Measurements from ENCODE around the gene FPGS. TPM values are rescaled to one million over a fixed set of nuclear protein-coding genes. Genes with fewer than 3 reads are reported as not detected.
"Not testable (repeated sequence)": the region's sequence is repeated elsewhere in the genome, so short reads cannot be mapped to it uniquely, and the experiment has no call there.

Gene FPGS
- total RNA-seq, 1 donor from 2014 or later = 50.8 TPM

DNA sequence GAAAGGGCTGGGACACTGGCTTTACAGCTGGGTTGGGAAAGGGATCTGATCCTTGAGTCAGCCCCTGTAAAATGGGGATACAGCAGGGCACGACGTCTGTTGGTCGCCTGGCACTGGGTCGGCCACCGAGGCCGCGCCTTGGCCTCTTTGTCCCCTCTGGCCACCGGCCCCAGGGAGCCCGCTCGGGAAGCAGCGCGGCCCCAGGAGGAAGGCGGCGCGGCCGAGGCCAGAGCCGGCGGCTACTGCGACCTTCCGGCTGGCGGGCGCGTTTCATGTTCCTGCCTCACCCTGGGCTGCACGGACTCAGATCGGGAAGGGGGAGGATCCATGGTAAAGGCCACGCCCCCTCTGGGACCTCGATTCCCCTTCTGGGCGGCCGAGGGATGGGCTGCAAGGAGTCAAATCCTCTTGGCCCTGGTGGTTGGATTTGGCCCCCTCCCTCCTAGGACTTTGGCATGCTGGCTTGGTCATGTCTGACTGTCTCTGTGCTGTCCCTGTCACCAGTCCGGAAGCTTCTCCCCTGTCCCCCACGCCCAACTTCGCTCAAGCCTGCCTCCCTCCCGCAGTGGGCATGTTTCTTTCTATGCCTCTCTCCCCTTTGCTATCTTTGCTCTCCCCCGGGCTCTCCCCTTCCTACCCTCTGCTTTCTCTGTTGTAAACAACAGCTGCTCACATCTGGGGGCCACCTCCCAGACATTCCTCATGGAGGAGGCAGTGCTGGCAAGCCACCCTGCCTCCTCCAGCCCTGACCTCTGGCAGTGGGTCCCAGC, 25.8 kb downstream of the FPGS start:
- peak overlapping the region; percentile 68 for H3K27ac Mint-ChIP-seq (ENCODE audit: unreplicated experiment)
- H3K36me3 Mint-ChIP-seq (ENCODE audit: low read depth) = peaks cover 5% of the 10 kb centered on the region
- no peaks in the 10 kb centered on the region for H3K9me3 Mint-ChIP-seq (ENCODE audit: low read depth)
- peak overlapping the region; percentile 38 for H3K4me3 Mint-ChIP-seq (ENCODE audit: unreplicated experiment)
- H3K4me1 Mint-ChIP-seq (ENCODE audit: low read depth) = peaks cover 31% of the 10 kb centered on the region
- no peak for DNase-seq (ENCODE audit: low spot score)
- TF ChIP-seq, protein P1, sequence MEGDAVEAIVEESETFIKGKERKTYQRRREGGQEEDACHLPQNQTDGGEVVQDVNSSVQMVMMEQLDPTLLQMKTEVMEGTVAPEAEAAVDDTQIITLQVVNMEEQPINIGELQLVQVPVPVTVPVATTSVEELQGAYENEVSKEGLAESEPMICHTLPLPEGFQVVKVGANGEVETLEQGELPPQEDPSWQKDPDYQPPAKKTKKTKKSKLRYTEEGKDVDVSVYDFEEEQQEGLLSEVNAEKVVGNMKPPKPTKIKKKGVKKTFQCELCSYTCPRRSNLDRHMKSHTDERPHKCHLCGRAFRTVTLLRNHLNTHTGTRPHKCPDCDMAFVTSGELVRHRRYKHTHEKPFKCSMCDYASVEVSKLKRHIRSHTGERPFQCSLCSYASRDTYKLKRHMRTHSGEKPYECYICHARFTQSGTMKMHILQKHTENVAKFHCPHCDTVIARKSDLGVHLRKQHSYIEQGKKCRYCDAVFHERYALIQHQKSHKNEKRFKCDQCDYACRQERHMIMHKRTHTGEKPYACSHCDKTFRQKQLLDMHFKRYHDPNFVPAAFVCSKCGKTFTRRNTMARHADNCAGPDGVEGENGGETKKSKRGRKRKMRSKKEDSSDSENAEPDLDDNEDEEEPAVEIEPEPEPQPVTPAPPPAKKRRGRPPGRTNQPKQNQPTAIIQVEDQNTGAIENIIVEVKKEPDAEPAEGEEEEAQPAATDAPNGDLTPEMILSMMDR (IDR thresholded peaks at IDR 0.05) = no peak
- H3K27me3 Mint-ChIP-seq (ENCODE audit: low read depth) = no peaks in the 10 kb centered on the region

DNA sequence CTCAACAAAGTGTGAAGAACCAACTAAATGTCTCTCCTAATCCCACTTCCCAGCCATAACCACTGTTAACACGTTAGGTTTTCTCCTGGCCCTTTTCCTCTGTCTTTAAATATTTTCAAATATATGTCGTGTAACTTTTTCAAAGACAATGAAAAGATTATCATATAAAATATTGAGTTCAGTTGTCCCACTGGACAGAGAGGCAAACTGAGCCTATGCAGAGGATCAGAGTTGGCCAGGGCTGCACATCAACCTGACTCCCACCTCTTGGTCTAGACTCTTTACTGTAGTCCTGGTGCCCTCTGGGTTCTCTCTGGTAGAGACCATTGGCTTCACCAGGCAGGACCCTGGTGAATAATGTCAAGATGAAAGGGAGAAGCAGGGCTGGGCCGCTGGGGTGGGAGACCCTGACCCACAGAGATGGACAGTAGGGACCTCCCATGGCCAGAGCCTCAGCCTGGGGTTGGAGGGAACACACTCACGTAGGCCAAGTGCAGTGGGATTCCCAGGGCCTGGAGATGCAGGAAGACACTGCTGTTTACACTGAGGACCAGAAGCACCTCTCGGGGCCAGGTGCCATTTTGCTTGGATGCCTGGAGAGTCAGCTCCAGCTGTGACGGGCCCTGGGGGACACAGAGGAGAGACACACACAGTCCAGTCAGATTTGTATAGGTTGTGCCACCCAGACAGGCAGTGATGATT, 26.7 kb downstream of the FPGS start:
- H3K9me3 Mint-ChIP-seq (ENCODE audit: low read depth) = no peaks in the 10 kb centered on the region
- no peak overlapping the region for H3K4me3 Mint-ChIP-seq (ENCODE audit: unreplicated experiment)
- TF ChIP-seq, protein P1 (IDR thresholded peaks at IDR 0.05) = no peak
- peaks cover 34% of the 10 kb centered on the region for H3K4me1 Mint-ChIP-seq (ENCODE audit: low read depth)
- H3K27me3 Mint-ChIP-seq (ENCODE audit: low read depth) = no peaks in the 10 kb centered on the region
- DNase-seq (ENCODE audit: low spot score) = no peak
- peaks cover 2% of the 10 kb centered on the region for H3K36me3 Mint-ChIP-seq (ENCODE audit: low read depth)
- H3K27ac Mint-ChIP-seq (ENCODE audit: unreplicated experiment) = no peak overlapping the region

DNA sequence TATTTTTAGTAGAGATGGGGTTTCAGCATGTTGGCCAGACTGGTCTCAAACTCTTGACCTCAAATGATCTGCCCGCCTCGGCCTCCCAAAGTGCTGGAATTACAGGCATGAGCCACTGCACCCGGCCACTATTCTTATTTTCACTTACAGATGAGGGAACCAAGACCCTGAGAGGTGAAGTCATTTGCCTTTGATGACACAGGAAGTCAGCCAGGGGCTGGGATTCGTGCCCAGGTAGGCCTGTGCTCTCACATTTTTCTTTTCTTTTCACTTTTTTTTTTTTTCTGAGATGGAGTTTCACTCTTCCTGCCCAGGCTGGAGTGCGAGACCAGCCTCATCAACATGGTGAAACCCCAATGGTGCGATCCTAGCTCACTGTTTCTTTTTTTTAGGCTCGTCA, 29.6 kb downstream of the FPGS start:
- H3K27ac Mint-ChIP-seq (ENCODE audit: unreplicated experiment) = peak overlapping the region; percentile 80
- DNase-seq (ENCODE audit: low spot score) = no peak
- no peaks in the 10 kb centered on the region for H3K36me3 Mint-ChIP-seq (ENCODE audit: low read depth)
- TF ChIP-seq, protein P1 (IDR thresholded peaks at IDR 0.05) = no peak
- H3K4me3 Mint-ChIP-seq (ENCODE audit: unreplicated experiment) = no peak overlapping the region
- peaks cover 52% of the 10 kb centered on the region for H3K4me1 Mint-ChIP-seq (ENCODE audit: low read depth)
- H3K27me3 Mint-ChIP-seq (ENCODE audit: low read depth) = no peaks in the 10 kb centered on the region
- H3K9me3 Mint-ChIP-seq (ENCODE audit: low read depth) = no peaks in the 10 kb centered on the region

DNA sequence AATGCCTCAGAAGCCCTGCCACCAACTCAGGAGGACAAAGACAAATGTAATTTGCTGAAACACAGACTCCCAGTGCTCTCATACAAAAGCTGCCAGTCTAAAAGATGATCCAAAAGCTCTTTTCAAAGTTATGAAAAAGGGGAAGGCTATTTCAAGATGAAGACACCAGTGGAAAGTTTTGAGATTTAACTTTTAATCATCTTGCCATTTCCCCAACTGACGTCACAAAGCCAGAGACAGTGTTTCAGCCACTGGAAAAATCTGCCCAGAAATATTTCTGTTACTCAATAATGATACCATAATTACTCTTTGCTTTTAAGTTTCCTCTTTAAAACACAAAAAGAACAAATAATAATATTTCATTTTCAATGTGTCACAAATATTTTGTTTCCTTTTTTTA, 30.9 kb downstream of the FPGS start:
- TF ChIP-seq, protein P1 (IDR thresholded peaks at IDR 0.05) = no peak
- no peak for DNase-seq (ENCODE audit: low spot score)
- H3K9me3 Mint-ChIP-seq (ENCODE audit: low read depth) = no peaks in the 10 kb centered on the region
- no peaks in the 10 kb centered on the region for H3K36me3 Mint-ChIP-seq (ENCODE audit: low read depth)
- H3K4me1 Mint-ChIP-seq (ENCODE audit: low read depth) = peaks cover 58% of the 10 kb centered on the region
- peak overlapping the region; percentile 54 for H3K27ac Mint-ChIP-seq (ENCODE audit: unreplicated experiment)
- no peaks in the 10 kb centered on the region for H3K27me3 Mint-ChIP-seq (ENCODE audit: low read depth)
- H3K4me3 Mint-ChIP-seq (ENCODE audit: unreplicated experiment) = no peak overlapping the region

DNA sequence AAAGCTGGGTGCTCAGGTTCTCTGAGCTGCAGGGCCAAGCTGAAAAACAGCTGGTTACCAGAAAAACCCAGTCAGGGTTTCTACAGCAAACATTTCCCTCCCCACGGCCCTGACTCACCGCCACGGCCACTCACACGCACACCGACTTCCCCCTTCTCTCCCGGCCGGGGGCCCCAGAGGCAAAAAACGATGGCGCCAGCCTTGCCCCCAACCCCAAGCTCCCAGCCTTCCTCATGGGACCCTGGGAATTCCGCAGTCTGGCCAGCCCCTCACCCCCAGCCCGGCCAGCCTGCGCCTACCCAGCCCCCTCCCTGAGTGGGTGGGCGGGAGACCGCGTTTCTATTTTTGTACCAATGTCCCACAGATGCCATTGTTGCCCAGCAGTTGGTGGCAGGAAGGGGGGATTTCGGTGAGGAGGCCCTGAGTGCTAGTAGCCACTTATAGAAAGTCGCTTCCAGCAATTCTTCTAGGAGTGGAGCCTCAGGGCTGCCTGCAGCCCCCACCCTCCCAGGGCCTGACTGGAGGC, 33.4 kb downstream of the FPGS start:
- Mint-ChIP-seq H3K27ac (ENCODE audit: unreplicated experiment) (peak overlapping the region; percentile 98), H3K4me1 (ENCODE audit: low read depth) (peaks cover 60% of the 10 kb centered on the region), H3K27me3 (ENCODE audit: low read depth) (no peaks in the 10 kb centered on the region), H3K9me3 (ENCODE audit: low read depth) (no peaks in the 10 kb centered on the region), H3K4me3 (ENCODE audit: unreplicated experiment) (peak overlapping the region; percentile 45), H3K36me3 (ENCODE audit: low read depth) (peaks cover 2% of the 10 kb centered on the region)
- TF ChIP-seq, protein P1 (IDR thresholded peaks at IDR 0.05) = no peak
- DNase-seq (ENCODE audit: low spot score) = no peak

DNA sequence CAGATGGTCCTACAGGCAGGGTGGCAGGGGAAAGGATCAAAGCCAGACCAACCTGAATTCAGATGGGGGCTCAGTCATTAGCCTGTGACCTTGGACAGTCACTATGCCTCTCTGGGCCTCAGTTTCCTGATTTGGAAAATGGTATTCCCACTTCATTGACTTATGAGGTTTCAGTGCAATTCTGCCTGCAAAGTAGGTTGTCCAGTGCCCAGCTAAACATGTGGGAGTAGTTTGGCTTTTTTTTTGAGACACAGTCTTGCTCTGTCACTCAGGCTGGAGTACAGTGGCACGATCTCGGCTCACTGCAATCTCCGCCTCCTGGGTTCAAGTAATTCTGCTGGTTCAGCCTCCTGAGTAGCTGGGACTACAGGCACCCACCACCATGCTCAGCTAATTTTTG, 33.9 kb downstream of the FPGS start:
- not testable (repeated sequence) for H3K9me3 Mint-ChIP-seq (ENCODE audit: low read depth); H3K27me3 Mint-ChIP-seq (ENCODE audit: low read depth); H3K4me3 Mint-ChIP-seq (ENCODE audit: unreplicated experiment); DNase-seq (ENCODE audit: low spot score); H3K36me3 Mint-ChIP-seq (ENCODE audit: low read depth)
- H3K27ac Mint-ChIP-seq (ENCODE audit: unreplicated experiment) = peak overlapping the region; percentile 98
- H3K4me1 Mint-ChIP-seq (ENCODE audit: low read depth) = peaks cover 60% of the 10 kb centered on the region

Measured in chondrocyte (in vitro differentiated cells).